GM23338 (cell line): ENCODE data around the gene FHIT.

Experiments used
- EZH2 ChIP-seq: fragments of 200-600 bp; sonication (generic); IDR thresholded peaks from one replicate; pipeline ENCODE4 v1.8.0; 2017; ENCODE audit warnings: antibody characterized with exemption, mild to moderate bottlenecking, low read depth; ENCODE audit not compliant: unreplicated experiment
- TF ChIP-seq, protein P1 (sequence below), 2 experiments: fragments of 200-600 bp in 1 of 2; sonication (generic) in 1 of 2; conservative IDR thresholded peaks; 2 replicates each; pipeline versions ENCODE4 v1.5.1 to v1.6.1; 2016 to 2017; ENCODE audit warnings: antibody characterized with exemption in 2 of 2, low read depth in 2 of 2, mild to moderate bottlenecking in 2 of 2, moderate library complexity in 1 of 2
- TF ChIP-seq, protein P2 (sequence below): IDR thresholded peaks from one replicate; pipeline ENCODE4 v1.6.1; 2018; ENCODE audit warnings: antibody characterized with exemption; ENCODE audit not compliant: unreplicated experiment

DNA sequence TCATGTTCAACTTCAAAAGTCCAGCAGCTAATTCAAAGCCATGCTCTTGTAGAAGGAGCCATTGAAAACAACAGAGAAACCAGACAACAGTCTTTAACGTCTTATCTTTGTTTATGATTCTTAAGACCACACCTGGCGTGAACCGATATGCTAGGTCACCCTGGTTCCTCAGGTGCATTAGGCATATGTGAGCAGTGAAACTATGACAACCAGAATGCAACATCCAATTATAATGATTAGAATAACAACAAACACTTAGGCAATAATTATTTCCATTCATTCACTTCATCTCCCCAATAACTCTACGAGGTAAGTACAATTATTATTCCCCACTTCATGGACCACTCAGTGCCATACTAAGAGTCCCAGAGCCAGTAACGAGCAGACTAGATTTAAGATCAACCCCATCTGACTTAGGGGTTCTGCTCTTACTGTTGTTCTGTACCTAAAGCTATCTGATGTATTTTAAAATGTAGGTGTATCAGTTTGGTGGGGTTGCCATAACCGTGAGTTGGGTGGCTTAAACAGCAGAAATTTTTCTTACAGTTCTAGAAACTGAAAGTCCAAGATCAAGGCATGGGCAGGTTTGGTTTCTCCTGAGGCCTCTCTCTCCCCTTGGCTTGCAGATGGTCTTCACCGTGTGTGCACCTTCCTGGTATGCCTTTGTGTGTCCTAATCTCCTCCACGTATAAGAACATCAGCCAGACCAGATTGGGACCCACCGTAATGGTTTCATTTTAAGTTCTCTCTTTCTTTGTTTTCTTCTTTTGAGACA is 1203.6 kb downstream of the FHIT start:
- TF ChIP-seq, protein P1, sequence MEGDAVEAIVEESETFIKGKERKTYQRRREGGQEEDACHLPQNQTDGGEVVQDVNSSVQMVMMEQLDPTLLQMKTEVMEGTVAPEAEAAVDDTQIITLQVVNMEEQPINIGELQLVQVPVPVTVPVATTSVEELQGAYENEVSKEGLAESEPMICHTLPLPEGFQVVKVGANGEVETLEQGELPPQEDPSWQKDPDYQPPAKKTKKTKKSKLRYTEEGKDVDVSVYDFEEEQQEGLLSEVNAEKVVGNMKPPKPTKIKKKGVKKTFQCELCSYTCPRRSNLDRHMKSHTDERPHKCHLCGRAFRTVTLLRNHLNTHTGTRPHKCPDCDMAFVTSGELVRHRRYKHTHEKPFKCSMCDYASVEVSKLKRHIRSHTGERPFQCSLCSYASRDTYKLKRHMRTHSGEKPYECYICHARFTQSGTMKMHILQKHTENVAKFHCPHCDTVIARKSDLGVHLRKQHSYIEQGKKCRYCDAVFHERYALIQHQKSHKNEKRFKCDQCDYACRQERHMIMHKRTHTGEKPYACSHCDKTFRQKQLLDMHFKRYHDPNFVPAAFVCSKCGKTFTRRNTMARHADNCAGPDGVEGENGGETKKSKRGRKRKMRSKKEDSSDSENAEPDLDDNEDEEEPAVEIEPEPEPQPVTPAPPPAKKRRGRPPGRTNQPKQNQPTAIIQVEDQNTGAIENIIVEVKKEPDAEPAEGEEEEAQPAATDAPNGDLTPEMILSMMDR (conservative IDR thresholded peaks at IDR 0.05; ENCODE audit: low read depth in 2 of 2), result no peak
- no peak for TF ChIP-seq EZH2
- TF ChIP-seq, protein P2, sequence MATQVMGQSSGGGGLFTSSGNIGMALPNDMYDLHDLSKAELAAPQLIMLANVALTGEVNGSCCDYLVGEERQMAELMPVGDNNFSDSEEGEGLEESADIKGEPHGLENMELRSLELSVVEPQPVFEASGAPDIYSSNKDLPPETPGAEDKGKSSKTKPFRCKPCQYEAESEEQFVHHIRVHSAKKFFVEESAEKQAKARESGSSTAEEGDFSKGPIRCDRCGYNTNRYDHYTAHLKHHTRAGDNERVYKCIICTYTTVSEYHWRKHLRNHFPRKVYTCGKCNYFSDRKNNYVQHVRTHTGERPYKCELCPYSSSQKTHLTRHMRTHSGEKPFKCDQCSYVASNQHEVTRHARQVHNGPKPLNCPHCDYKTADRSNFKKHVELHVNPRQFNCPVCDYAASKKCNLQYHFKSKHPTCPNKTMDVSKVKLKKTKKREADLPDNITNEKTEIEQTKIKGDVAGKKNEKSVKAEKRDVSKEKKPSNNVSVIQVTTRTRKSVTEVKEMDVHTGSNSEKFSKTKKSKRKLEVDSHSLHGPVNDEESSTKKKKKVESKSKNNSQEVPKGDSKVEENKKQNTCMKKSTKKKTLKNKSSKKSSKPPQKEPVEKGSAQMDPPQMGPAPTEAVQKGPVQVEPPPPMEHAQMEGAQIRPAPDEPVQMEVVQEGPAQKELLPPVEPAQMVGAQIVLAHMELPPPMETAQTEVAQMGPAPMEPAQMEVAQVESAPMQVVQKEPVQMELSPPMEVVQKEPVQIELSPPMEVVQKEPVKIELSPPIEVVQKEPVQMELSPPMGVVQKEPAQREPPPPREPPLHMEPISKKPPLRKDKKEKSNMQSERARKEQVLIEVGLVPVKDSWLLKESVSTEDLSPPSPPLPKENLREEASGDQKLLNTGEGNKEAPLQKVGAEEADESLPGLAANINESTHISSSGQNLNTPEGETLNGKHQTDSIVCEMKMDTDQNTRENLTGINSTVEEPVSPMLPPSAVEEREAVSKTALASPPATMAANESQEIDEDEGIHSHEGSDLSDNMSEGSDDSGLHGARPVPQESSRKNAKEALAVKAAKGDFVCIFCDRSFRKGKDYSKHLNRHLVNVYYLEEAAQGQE, result no peak
